Activated CD8-positive, alpha-beta memory T cell treated with anti-CD3 and anti-CD28 coated beads, Interleukin-2, amount 50 U/mL, for 48 hours (primary cell): ENCODE measurements around the gene CHKB.
"Not testable (repeated sequence)": the region's sequence is repeated elsewhere in the genome, so short reads cannot be mapped to it uniquely, and the experiment has no call there.

Source experiments
- DNase-seq: peaks from one replicate; pipeline ENCODE4 v3.0.0-alpha.2; 2020

The CHKB gene

GRCh38 chr22:50546326-50547262 lies 36.1 kb downstream of the CHKB start:
- no peak for DNase-seq

GRCh38 chr22:50545522-50546325 lies 36.9 kb downstream of the CHKB start, which contains the start of gene KLHDC7B:
KLHDC7B (plus strand) TSS chr22:50545899; CDS start chr22:50546244, 345 bp downstream.
- peak; percentile 75 for DNase-seq

- peak; percentile 72 for DNase-seq
These were observed 37.8 kb downstream of the CHKB start for GRCh38 chr22:50544746-50545253.

GRCh38 chr22:50544078-50544745 lies 38.4 kb downstream of the CHKB start:
- DNase-seq, result peak; percentile 93

GRCh38 chr22:50542416-50542927 lies 40.2 kb downstream of the CHKB start:
- peak; percentile 77 for DNase-seq

- not testable (repeated sequence) for DNase-seq
These were observed 41.0 kb downstream of the CHKB start for GRCh38 chr22:50541667-50542026.

- no peak for DNase-seq
These were observed 42.3 kb downstream of the CHKB start for GRCh38 chr22:50540381-50540780.

GRCh38 chr22:50537765-50538164 lies 44.9 kb downstream of the CHKB start:
- DNase-seq, result no peak

GRCh38 chr22:50536226-50536625 lies 46.4 kb downstream of the CHKB start:
- DNase-seq, result no peak

GRCh38 chr22:50535113-50535512 lies 47.5 kb downstream of the CHKB start:
- DNase-seq, result no peak

- DNase-seq, result not testable (repeated sequence)
These were observed 48.6 kb downstream of the CHKB start for GRCh38 chr22:50533856-50534711.

GRCh38 chr22:50532824-50533796 lies 49.5 kb downstream of the CHKB start:
- no peak for DNase-seq

- peak; percentile 67 for DNase-seq
These were observed 50.5 kb downstream of the CHKB start for GRCh38 chr22:50531962-50532674.

GRCh38 chr22:50531546-50531961 lies 51.1 kb downstream of the CHKB start:
- DNase-seq, result peak; percentile 88

- DNase-seq, result peak; percentile 91
These were observed 51.6 kb downstream of the CHKB start for GRCh38 chr22:50530877-50531545.

- no peak for DNase-seq
These were observed 52.1 kb downstream of the CHKB start for GRCh38 chr22:50530580-50530876.

GRCh38 chr22:50529897-50530579 lies 52.6 kb downstream of the CHKB start, which contains the start of gene TYMP:
TYMP (minus strand) TSS chr22:50530012; CDS start chr22:50529709, 303 bp downstream.
- DNase-seq, result peak; percentile 88

- peak; percentile 62 for DNase-seq
These were observed 53.2 kb downstream of the CHKB start for GRCh38 chr22:50529416-50529896.
